CD8-positive, alpha-beta memory T cell (primary cell): ENCODE measurements around the gene GPR61. TPM values are rescaled to one million over a fixed set of nuclear protein-coding genes. Genes with fewer than 3 reads are reported as not detected.

Experiments used
- CTCF ChIA-PET: fragments of 350-600 bp; sonication (Branson Sonifier 250); formaldehyde crosslinking; loops from one replicate; lab custom pipeline; 2021; ENCODE audit warnings: antibody characterized with exemption; lab: Charles Lee
- POLR2A ChIA-PET: fragments of 350-600 bp; sonication (Branson Sonifier 250); formaldehyde crosslinking; loops from one replicate; lab custom pipeline; 2021; ENCODE audit warnings: antibody characterized with exemption; lab: Charles Lee
- DNase-seq, 5 donors: peaks; one replicate each; pipeline versions ENCODE4 v3.0.0 to v3.0.0-alpha.2; 2020 to 2022; ENCODE audit warnings: mixed read lengths in 1 of 5
- H3K27ac ChIP-seq: one replicate; pipeline ENCODE4 v1.7.0; 2013; ENCODE audit warnings: low read depth, mild to moderate bottlenecking, low read length, moderate library complexity
- H3K27me3 ChIP-seq: 2 replicates; pipeline ENCODE4 v1.7.0; 2013; ENCODE audit warnings: low read length, mild to moderate bottlenecking; ENCODE audit not compliant: insufficient read depth, poor library complexity, severe bottlenecking
- H3K36me3 ChIP-seq: 2 replicates; pipeline ENCODE4 v1.7.0; 2013; ENCODE audit warnings: mild to moderate bottlenecking, low read length, moderate library complexity; ENCODE audit not compliant: insufficient read depth
- H3K4me1 ChIP-seq: 2 replicates; pipeline ENCODE4 v1.7.0; 2013; ENCODE audit warnings: mild to moderate bottlenecking, low read length, moderate library complexity; ENCODE audit not compliant: insufficient read depth
- H3K4me3 ChIP-seq: 2 replicates; pipeline ENCODE4 v1.7.0; 2013; ENCODE audit warnings: mild to moderate bottlenecking, low read length
- H3K9me3 ChIP-seq: 2 replicates; pipeline ENCODE4 v1.7.0; 2013; ENCODE audit warnings: mild to moderate bottlenecking, low read length
- H3K27ac Mint-ChIP-seq, 8 donors: one replicate each; pipeline ENCODE4 v1.8.0; 2020 to 2021; ENCODE audit warnings: mixed read lengths in 8 of 8, mild to moderate bottlenecking in 6 of 8, inconsistent platforms in 3 of 8, moderate library complexity in 3 of 8
- H3K27me3 Mint-ChIP-seq, 2 donors: one replicate each; pipeline ENCODE4 v1.8.0; 2020 to 2021; ENCODE audit warnings: mixed read lengths in 2 of 2, mild to moderate bottlenecking in 1 of 2, moderate library complexity in 1 of 2
- H3K36me3 Mint-ChIP-seq, 3 donors: one replicate each; pipeline ENCODE4 v1.8.0; 2020 to 2021; ENCODE audit warnings: mixed read lengths in 3 of 3, inconsistent platforms in 1 of 3, mild to moderate bottlenecking in 1 of 3
- H3K4me1 Mint-ChIP-seq, 3 donors: one replicate each; pipeline ENCODE4 v1.8.0; 2020 to 2021; ENCODE audit warnings: mixed read lengths in 3 of 3, inconsistent platforms in 1 of 3, mild to moderate bottlenecking in 1 of 3
- H3K4me3 Mint-ChIP-seq, 7 donors: one replicate each; pipeline ENCODE4 v1.8.0; 2020 to 2021; ENCODE audit warnings: mixed read lengths in 7 of 7, mild to moderate bottlenecking in 6 of 7, moderate library complexity in 4 of 7, inconsistent platforms in 2 of 7
- H3K9me3 Mint-ChIP-seq, 5 donors: one replicate each; pipeline ENCODE4 v1.8.0; 2020 to 2022; ENCODE audit warnings: mixed read lengths in 5 of 5, mild to moderate bottlenecking in 3 of 5, moderate library complexity in 2 of 5, inconsistent platforms in 1 of 5
- polyA plus RNA-seq: library from polyadenylated mRNA; unstranded; fragments of 300-500 nt; fragmentation: Illumina TruSeq; gene quantifications from one replicate; pipeline ENCODE4 v1.2.3, GENCODE V29; 2021
- total RNA-seq, 2 experiments: library from RNA; stranded (reverse); gene quantifications; one replicate each; pipeline ENCODE4 v1.2.3, GENCODE V29; 2021

The GPR61 gene
- total and polyA plus RNA-seq, 3 experiments from 2014 or later: 0.39 TPM; not detected in 2

GRCh38 chr1:109564194-109564878 lies 24.7 kb downstream of the GPR61 start:
- H3K9me3 Mint-ChIP-seq: no peaks in the 10 kb centered on the region
- Histone ChIP-seq H3K4me1 (peaks cover 41% of the 10 kb centered on the region), H3K9me3 (no peaks in the 10 kb centered on the region), H3K4me3 (no peak overlapping the region), H3K36me3 (no peaks in the 10 kb centered on the region), H3K27me3 (no peaks in the 10 kb centered on the region), H3K27ac (no peak overlapping the region)
- ChIA-PET POLR2A (interaction anchor here (2.0 kb wide), 1 partner anchor 15 kb away, joined by 4 read pairs; no protein-coding TSS in a partner anchor), CTCF (interaction anchor here (1.1 kb wide), 1 partner anchor 60 kb away, joined by 4 read pairs; no protein-coding TSS in a partner anchor)
- H3K27ac Mint-ChIP-seq: peak overlapping the region; percentile 1 to 67 (median 34)
- no peak for DNase-seq
- H3K36me3 Mint-ChIP-seq: peaks cover 0 to 5% (median 2%) of the 10 kb centered on the region in 3 donors
- H3K27me3 Mint-ChIP-seq: no peaks in the 10 kb centered on the region
- peaks cover 66 to 76% (median 67%) of the 10 kb centered on the region in 3 donors for H3K4me1 Mint-ChIP-seq
- H3K4me3 Mint-ChIP-seq: peak overlapping the region in 2 of 7 donors; percentile 19 to 28

GRCh38 chr1:109565241-109565640 lies 25.6 kb downstream of the GPR61 start:
- Histone ChIP-seq H3K9me3 (no peaks in the 10 kb centered on the region), H3K4me3 (no peak overlapping the region), H3K27me3 (no peaks in the 10 kb centered on the region), H3K36me3 (no peaks in the 10 kb centered on the region), H3K4me1 (peaks cover 32% of the 10 kb centered on the region), H3K27ac (no peak overlapping the region)
- Mint-ChIP-seq H3K27ac (peak overlapping the region in 3 of 8 donors; percentile 9 to 19 (median 17)), H3K27me3 (no peaks in the 10 kb centered on the region), H3K36me3 (peaks cover 0 to 3% (median 2%) of the 10 kb centered on the region in 3 donors), H3K9me3 (no peaks in the 10 kb centered on the region), H3K4me3 (peak overlapping the region in 1 of 7 donors; percentile 5), H3K4me1 (peaks cover 57 to 68% (median 57%) of the 10 kb centered on the region in 3 donors)
- ChIA-PET POLR2A (no interaction called here), CTCF (interaction anchor here (1.1 kb wide), 1 partner anchor 59 kb away, joined by 4 read pairs; no protein-coding TSS in a partner anchor)
- DNase-seq: no peak

GRCh38 chr1:109566982-109567381 lies 27.3 kb downstream of the GPR61 start:
- Histone ChIP-seq H3K4me3 (no peak overlapping the region), H3K27ac (no peak overlapping the region), H3K4me1 (peaks cover 18% of the 10 kb centered on the region), H3K36me3 (no peaks in the 10 kb centered on the region), H3K27me3 (no peaks in the 10 kb centered on the region), H3K9me3 (no peaks in the 10 kb centered on the region)
- Mint-ChIP-seq H3K4me3 (no peak overlapping the region), H3K36me3 (peaks cover 0 to 2% (median 1%) of the 10 kb centered on the region in 3 donors), H3K9me3 (no peaks in the 10 kb centered on the region), H3K27ac (peak overlapping the region in 1 of 8 donors; percentile 12), H3K27me3 (no peaks in the 10 kb centered on the region), H3K4me1 (peaks cover 39 to 51% (median 40%) of the 10 kb centered on the region in 3 donors)
- no peak for DNase-seq
- CTCF ChIA-PET: no interaction called here
- POLR2A ChIA-PET: no interaction called here

DNA sequence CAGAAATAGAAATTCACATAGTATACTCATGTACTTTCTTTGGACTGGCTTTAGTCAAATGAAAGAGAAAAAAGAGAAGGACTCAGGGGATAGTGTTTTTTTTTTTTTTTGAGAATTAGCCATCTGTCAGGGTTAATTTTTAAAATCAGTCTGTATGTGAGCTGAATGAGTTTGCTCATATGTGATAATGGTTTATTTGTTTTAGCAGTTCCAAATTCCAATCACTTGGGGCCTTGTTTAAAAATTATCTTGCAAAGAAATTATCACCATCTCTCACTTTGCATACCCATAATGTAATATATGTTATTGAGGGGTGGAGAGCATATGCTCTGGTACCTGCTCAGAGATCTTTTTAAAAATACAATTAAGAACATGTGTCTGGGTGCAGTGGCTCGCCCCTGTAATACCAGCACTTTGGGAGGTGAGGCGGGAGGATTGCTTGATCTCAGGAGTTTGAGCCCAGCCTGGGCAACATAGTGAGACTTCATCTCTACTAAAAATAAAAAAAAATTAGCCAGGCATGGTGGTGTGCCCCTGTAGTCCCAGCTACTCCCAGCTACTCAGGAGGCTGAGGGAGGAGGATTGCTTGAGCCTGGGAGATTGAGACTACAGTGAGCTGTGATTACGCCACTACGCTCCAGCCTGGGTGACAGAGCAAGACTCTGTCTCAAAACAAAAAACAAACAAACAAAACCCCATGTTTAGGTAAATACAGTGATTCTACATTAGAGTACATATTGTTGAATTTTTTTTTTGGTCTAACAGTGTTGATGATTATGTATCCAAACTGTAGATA lies 28.4 kb downstream of the GPR61 start:
- Mint-ChIP-seq H3K36me3 (peaks cover 0 to 4% (median 1%) of the 10 kb centered on the region in 3 donors), H3K27ac (peak overlapping the region in 6 of 8 donors; percentile 14 to 48 (median 25)), H3K27me3 (no peaks in the 10 kb centered on the region), H3K4me3 (peak overlapping the region in 1 of 7 donors; percentile 15), H3K4me1 (peaks cover 39 to 49% (median 39%) of the 10 kb centered on the region in 3 donors), H3K9me3 (no peaks in the 10 kb centered on the region)
- H3K4me1 ChIP-seq: peaks cover 18% of the 10 kb centered on the region
- H3K4me3 ChIP-seq: no peak overlapping the region
- ChIA-PET POLR2A (no interaction called here), CTCF (interaction anchor here (0.9 kb wide), 1 partner anchor 20 kb away, joined by 4 read pairs; the partner anchor contains the start of gene GNAI3)
- DNase-seq: no peak
- no peaks in the 10 kb centered on the region for H3K36me3 ChIP-seq
- no peak overlapping the region for H3K27ac ChIP-seq
- no peaks in the 10 kb centered on the region for H3K27me3 ChIP-seq
- no peaks in the 10 kb centered on the region for H3K9me3 ChIP-seq

DNA sequence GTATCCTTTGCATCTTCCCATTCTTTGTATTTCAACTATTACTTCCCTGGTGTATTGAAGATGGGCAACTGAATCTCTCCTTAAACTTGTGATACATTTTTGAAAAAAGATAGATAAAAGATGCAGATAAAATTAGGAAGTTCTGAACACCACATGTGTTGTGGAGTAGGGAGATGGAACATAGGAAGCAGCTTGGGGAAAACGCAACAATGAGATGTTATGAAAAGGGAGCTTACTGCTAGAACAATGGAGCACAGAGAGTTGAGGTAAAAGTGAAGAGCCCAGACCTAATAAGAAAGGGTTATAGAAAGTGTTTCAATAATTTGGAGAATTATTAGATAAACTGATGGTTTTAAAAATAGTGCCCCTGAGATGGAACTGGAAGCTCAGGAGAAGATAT lies 29.7 kb downstream of the GPR61 start:
- H3K36me3 Mint-ChIP-seq: peaks cover 0 to 8% (median 1%) of the 10 kb centered on the region in 3 donors
- POLR2A ChIA-PET: interaction anchor here (0.6 kb wide), 1 partner anchor 26 kb away, joined by 3 read pairs; no protein-coding TSS in a partner anchor
- H3K27me3 Mint-ChIP-seq: no peaks in the 10 kb centered on the region
- Histone ChIP-seq H3K4me3 (no peak overlapping the region), H3K27me3 (no peaks in the 10 kb centered on the region), H3K27ac (no peak overlapping the region), H3K36me3 (peaks cover 6% of the 10 kb centered on the region), H3K9me3 (no peaks in the 10 kb centered on the region), H3K4me1 (peaks cover 18% of the 10 kb centered on the region)
- H3K4me1 Mint-ChIP-seq: peaks cover 30 to 41% (median 31%) of the 10 kb centered on the region in 3 donors
- H3K9me3 Mint-ChIP-seq: no peaks in the 10 kb centered on the region
- H3K27ac Mint-ChIP-seq: no peak overlapping the region
- no peak overlapping the region for H3K4me3 Mint-ChIP-seq
- no peak for DNase-seq
- CTCF ChIA-PET: interaction anchor here (2.4 kb wide), 1 partner anchor 37 kb away, joined by 5 read pairs; no protein-coding TSS in a partner anchor

DNA sequence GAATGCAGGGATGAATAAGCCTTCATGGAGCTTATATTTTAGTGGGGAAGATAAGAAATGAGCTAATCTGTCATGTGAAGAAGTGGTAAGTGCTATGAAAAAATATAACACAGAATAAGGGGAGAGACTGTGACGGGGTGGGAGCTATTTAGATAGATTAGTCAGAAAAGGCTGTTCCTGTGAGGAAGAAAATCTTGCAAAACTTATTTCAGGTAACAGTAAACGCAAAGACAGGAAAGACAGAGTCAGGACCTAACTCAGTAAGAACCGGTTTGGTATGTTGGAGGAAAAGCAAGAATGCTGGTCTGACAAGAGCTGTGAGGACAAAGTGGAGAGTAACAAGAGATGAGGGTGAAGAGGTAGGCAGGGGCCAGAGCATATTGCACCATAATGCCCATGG lies 30.7 kb downstream of the GPR61 start:
- Histone ChIP-seq H3K27me3 (no peaks in the 10 kb centered on the region), H3K27ac (no peak overlapping the region), H3K4me1 (peaks cover 16% of the 10 kb centered on the region), H3K9me3 (no peaks in the 10 kb centered on the region), H3K4me3 (no peak overlapping the region), H3K36me3 (peaks cover 6% of the 10 kb centered on the region)
- Mint-ChIP-seq H3K27me3 (no peaks in the 10 kb centered on the region), H3K27ac (no peak overlapping the region), H3K4me3 (no peak overlapping the region), H3K36me3 (peaks cover 0 to 17% (median 2%) of the 10 kb centered on the region in 3 donors), H3K9me3 (no peaks in the 10 kb centered on the region), H3K4me1 (peaks cover 22 to 36% (median 29%) of the 10 kb centered on the region in 3 donors)
- POLR2A ChIA-PET: no interaction called here
- CTCF ChIA-PET: interaction anchor here (0.8 to 2.4 kb wide), 3 partner anchors 22 to 70 kb away, joined by 3 to 5 read pairs (median 3); partner anchors contain the start of gene GNAI3
- DNase-seq: no peak

DNA sequence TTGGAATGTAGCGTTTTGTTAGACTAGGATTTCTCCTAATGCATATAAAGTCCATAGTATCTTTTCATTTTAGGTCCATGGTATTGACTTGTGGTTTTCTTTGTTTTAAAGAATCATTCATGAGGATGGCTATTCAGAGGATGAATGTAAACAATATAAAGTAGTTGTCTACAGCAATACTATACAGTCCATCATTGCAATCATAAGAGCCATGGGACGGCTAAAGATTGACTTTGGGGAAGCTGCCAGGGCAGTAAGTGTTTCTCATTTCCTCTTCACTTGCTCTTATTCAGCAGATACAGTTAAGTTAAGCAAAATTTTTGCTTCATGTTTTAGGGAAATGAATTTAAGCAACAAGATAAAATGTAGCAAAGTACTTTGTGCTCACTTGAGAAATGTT lies 34.1 kb downstream of the GPR61 start:
- Histone ChIP-seq H3K4me3 (no peak overlapping the region), H3K27me3 (no peaks in the 10 kb centered on the region), H3K27ac (no peak overlapping the region), H3K36me3 (peaks cover 10% of the 10 kb centered on the region), H3K4me1 (peaks cover 5% of the 10 kb centered on the region), H3K9me3 (no peaks in the 10 kb centered on the region)
- ChIA-PET CTCF (no interaction called here), POLR2A (no interaction called here)
- Mint-ChIP-seq H3K9me3 (no peaks in the 10 kb centered on the region), H3K27me3 (no peaks in the 10 kb centered on the region), H3K27ac (peak overlapping the region in 1 of 8 donors; percentile 9), H3K4me3 (no peak overlapping the region), H3K4me1 (peaks cover 11 to 21% (median 13%) of the 10 kb centered on the region in 3 donors), H3K36me3 (peaks cover 2 to 41% (median 6%) of the 10 kb centered on the region in 3 donors)
- DNase-seq: no peak
